ENCODE measurements around the gene FTSJ3. TPM values are rescaled to one million over a fixed set of nuclear protein-coding genes. Genes with fewer than 3 reads are reported as not detected.

FTSJ3 gene
- total RNA-seq, 1 experiment from 2014 or later = 82.4 TPM

DNA sequence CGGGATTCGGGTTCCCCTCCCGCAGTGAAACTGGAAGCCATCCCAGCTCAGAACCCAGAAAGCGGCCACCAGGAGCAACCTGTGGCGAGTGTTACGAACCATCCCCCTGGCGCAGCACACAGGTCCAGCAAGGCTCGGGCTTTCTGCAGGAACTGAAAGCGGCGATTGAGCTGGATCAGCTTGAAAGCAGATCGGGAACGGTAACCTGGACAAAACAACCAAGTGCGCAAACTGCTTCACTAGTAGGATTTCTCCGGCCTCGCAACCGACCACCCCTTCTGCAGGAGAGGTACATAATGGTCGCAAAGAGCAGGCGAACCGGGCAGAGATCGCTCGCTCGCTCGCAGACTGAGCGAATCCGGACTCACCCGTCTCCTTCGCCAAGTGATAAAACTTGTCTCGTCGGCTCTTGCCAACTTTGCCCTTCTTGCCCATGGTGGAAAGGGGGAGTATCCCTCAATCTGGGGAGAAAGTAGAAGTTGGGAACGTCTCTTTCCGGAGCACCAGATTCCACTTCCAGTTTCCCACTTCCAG lies 928 bp downstream of the FTSJ3 start:
- Histone ChIP-seq H3K27ac (ENCODE audit: low read length) (peak overlapping the region; percentile 81), H3K4me1 (ENCODE audit: insufficient read depth, low read length) (peaks cover 22% of the 10 kb centered on the region), H3K9me3 (ENCODE audit: low read length) (no peaks in the 10 kb centered on the region), H4K20me1 (ENCODE audit: low read length) (peaks cover 29% of the 10 kb centered on the region), H3K9me2 (replicated peaks; ENCODE audit: low read length) (no peaks in the 10 kb centered on the region), H3K79me2 (ENCODE audit: low read length) (peaks cover 66% of the 10 kb centered on the region), H3F3A (ENCODE audit: low read length, unreplicated experiment) (no peaks in the 10 kb centered on the region), H3K4me3 (ENCODE audit: low read length) (peak overlapping the region; percentile 89), H3K9ac (ENCODE audit: low read length) (peak overlapping the region; percentile 91), H3K27me3 (ENCODE audit: low read length) (no peaks in the 10 kb centered on the region), H3K4me2 (ENCODE audit: low read length) (peak overlapping the region; percentile 97), H3K36me3 (ENCODE audit: low read depth, low read length) (peaks cover 76% of the 10 kb centered on the region), H2AFZ (ENCODE audit: low read length) (peak overlapping the region; percentile 86)
- ATAC-seq (peak; percentile 8), DNase-seq (peak; percentile 33)
- ChIA-PET CTCF (interaction anchor here (0.5 to 1.0 kb wide), 4 partner anchors 17 to 200 kb away, joined by 3 to 12 read pairs (median 4); partner anchors contain the start of gene CCDC47), POLR2A (ENCODE audit: unreplicated experiment) (interaction anchor here (0.5 to 1.0 kb wide), 6 partner anchors 9 to 86 kb away, joined by 3 to 13 read pairs (median 6); partner anchors contain the start of gene CCDC47)
- TF ChIP-seq, protein P1, sequence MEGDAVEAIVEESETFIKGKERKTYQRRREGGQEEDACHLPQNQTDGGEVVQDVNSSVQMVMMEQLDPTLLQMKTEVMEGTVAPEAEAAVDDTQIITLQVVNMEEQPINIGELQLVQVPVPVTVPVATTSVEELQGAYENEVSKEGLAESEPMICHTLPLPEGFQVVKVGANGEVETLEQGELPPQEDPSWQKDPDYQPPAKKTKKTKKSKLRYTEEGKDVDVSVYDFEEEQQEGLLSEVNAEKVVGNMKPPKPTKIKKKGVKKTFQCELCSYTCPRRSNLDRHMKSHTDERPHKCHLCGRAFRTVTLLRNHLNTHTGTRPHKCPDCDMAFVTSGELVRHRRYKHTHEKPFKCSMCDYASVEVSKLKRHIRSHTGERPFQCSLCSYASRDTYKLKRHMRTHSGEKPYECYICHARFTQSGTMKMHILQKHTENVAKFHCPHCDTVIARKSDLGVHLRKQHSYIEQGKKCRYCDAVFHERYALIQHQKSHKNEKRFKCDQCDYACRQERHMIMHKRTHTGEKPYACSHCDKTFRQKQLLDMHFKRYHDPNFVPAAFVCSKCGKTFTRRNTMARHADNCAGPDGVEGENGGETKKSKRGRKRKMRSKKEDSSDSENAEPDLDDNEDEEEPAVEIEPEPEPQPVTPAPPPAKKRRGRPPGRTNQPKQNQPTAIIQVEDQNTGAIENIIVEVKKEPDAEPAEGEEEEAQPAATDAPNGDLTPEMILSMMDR (conservative IDR thresholded peaks at IDR 0.05; ENCODE audit: low read depth, low read length) = no peak
- TF ChIP-seq EZH2 (IDR thresholded peaks at IDR 0.05; ENCODE audit: low read length, unreplicated experiment) = no peak
- TF ChIP-seq EZH2phosphoT487 (IDR thresholded peaks at IDR 0.05; ENCODE audit: borderline replicate concordance, low read length) = no peak
- intact Hi-C loops (cut with micrococcal nuclease) = loop anchor here (1.0 to 5.0 kb wide), 3 partner anchors 17 to 129 kb away; partner anchors contain the start of gene CCDC47
- TSS peak; percentile 59 for BruUV-seq (replicated peaks)

DNA sequence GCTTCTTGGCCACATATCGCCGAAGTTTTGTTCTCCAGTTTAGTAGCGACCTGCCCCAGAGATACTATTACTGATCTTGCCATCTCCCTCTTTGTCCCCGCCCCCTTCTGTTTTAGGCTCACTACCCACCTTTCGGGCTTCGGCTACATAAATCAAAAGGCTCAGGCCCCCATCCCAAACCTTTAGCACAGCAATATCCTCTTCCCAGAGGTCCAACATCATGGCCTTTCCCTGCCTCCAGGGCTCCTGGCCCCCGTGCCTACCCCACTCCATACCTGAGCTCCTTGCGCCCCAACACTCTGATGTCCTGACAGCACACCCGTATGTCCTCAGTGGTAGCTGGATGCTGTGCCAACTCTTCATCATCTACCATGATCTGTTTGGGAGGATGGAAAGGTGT lies 3.1 kb downstream of the FTSJ3 start:
- no peak for TF ChIP-seq EZH2phosphoT487 (IDR thresholded peaks at IDR 0.05; ENCODE audit: borderline replicate concordance, low read length)
- TF ChIP-seq, protein P1 (conservative IDR thresholded peaks at IDR 0.05; ENCODE audit: low read depth, low read length) = no peak
- TF ChIP-seq EZH2 (IDR thresholded peaks at IDR 0.05; ENCODE audit: low read length, unreplicated experiment) = no peak
- no peaks in the 10 kb centered on the region for H3K9me2 ChIP-seq (replicated peaks; ENCODE audit: low read length)
- intact Hi-C loops (cut with micrococcal nuclease) = no loop called here
- POLR2A ChIA-PET (ENCODE audit: unreplicated experiment) = no interaction called here
- ATAC-seq = no peak
- CTCF ChIA-PET = no interaction called here
- peaks cover 60% of the 10 kb centered on the region for H3K79me2 ChIP-seq (ENCODE audit: low read length)
- H3K9me3 ChIP-seq (ENCODE audit: low read length) = no peaks in the 10 kb centered on the region
- no peaks in the 10 kb centered on the region for H3F3A ChIP-seq (ENCODE audit: low read length, unreplicated experiment)
- H3K27ac ChIP-seq (ENCODE audit: low read length) = no peak overlapping the region
- H4K20me1 ChIP-seq (ENCODE audit: low read length) = peaks cover 25% of the 10 kb centered on the region
- peaks cover 73% of the 10 kb centered on the region for H3K36me3 ChIP-seq (ENCODE audit: low read depth, low read length)
- H3K4me1 ChIP-seq (ENCODE audit: insufficient read depth, low read length) = peaks cover 21% of the 10 kb centered on the region
- no peaks in the 10 kb centered on the region for H3K27me3 ChIP-seq (ENCODE audit: low read length)
- no peak for DNase-seq
- no TSS peak for BruUV-seq (replicated peaks)
- no peak overlapping the region for H3K4me3 ChIP-seq (ENCODE audit: low read length)
- H2AFZ ChIP-seq (ENCODE audit: low read length) = no peak overlapping the region
- no peak overlapping the region for H3K9ac ChIP-seq (ENCODE audit: low read length)
- H3K4me2 ChIP-seq (ENCODE audit: low read length) = no peak overlapping the region

DNA sequence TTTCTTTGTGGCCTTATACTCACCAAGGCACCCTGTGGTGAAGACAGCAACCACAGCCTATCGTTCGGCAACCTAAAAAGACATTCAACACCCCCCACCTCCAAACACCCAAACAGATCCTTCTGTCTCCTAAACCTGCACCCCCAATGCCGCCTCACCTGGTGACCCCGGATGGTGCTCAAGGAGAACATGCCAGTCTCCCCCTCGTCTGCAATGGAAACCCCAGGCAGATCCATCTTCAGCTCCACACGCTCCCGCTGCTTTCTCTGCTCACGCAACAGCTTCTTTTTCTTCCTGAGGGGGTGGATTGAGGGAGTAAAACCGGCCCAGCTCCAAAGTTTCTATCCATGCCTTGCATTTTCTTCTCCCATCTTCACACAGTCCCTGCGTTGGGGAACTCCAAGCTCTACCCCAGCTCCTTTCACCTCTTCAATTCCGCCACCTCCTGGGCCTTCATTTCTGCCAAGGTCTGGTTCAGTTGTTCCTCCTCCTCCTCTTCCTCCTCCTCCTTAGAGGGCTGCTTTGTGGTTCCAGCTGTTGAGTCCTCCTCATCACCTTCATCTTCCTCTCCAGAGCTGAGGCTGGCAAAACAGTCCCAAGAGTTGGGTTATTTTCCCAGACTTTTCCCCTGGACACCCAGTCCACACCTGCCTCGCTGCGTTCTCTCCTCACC lies 3.7 kb downstream of the FTSJ3 start:
- Histone ChIP-seq H3K36me3 (ENCODE audit: low read depth, low read length) (peaks cover 73% of the 10 kb centered on the region), H3K9ac (ENCODE audit: low read length) (no peak overlapping the region), H3K79me2 (ENCODE audit: low read length) (peaks cover 54% of the 10 kb centered on the region), H3K27me3 (ENCODE audit: low read length) (no peaks in the 10 kb centered on the region), H3K4me1 (ENCODE audit: insufficient read depth, low read length) (peaks cover 16% of the 10 kb centered on the region), H3K4me3 (ENCODE audit: low read length) (no peak overlapping the region), H4K20me1 (ENCODE audit: low read length) (peaks cover 20% of the 10 kb centered on the region), H3K27ac (ENCODE audit: low read length) (no peak overlapping the region), H3K9me3 (ENCODE audit: low read length) (no peaks in the 10 kb centered on the region), H2AFZ (ENCODE audit: low read length) (no peak overlapping the region), H3K4me2 (ENCODE audit: low read length) (no peak overlapping the region), H3K9me2 (replicated peaks; ENCODE audit: low read length) (no peaks in the 10 kb centered on the region), H3F3A (ENCODE audit: low read length, unreplicated experiment) (peaks cover 4% of the 10 kb centered on the region)
- no peak for DNase-seq
- TF ChIP-seq, protein P1 (conservative IDR thresholded peaks at IDR 0.05; ENCODE audit: low read depth, low read length) = no peak
- TF ChIP-seq EZH2phosphoT487 (IDR thresholded peaks at IDR 0.05; ENCODE audit: borderline replicate concordance, low read length) = no peak
- no peak for TF ChIP-seq EZH2 (IDR thresholded peaks at IDR 0.05; ENCODE audit: low read length, unreplicated experiment)
- BruUV-seq (replicated peaks) = no TSS peak
- intact Hi-C loops (cut with micrococcal nuclease) = no loop called here
- POLR2A ChIA-PET (ENCODE audit: unreplicated experiment) = no interaction called here
- CTCF ChIA-PET = no interaction called here
- no peak for ATAC-seq

Data from PC-3 (cell line).